ENCODE data around the gene SIGLEC11.

SIGLEC11 gene

GRCh38 chr19:49915271-49915670 is 45.7 kb downstream of the SIGLEC11 start:
- no peak overlapping the region for H3K4me3 ChIP-seq (ENCODE audit: low read length)
- no peak overlapping the region for H3K9ac ChIP-seq (ENCODE audit: low read length)
- peaks cover 15% of the 10 kb centered on the region for H3K36me3 ChIP-seq (ENCODE audit: control insufficient read depth, insufficient read depth, low read length)
- H3K27me3 ChIP-seq (ENCODE audit: control insufficient read depth, insufficient read depth, low read length) = no peaks in the 10 kb centered on the region
- H3K27ac ChIP-seq (ENCODE audit: low read depth, low read length) = no peak overlapping the region
- H3K4me1 ChIP-seq (ENCODE audit: control insufficient read depth, insufficient read depth, low read length) = no peaks in the 10 kb centered on the region

- Histone ChIP-seq H3K27me3 (ENCODE audit: control insufficient read depth, insufficient read depth, low read length) (no peaks in the 10 kb centered on the region), H3K27ac (ENCODE audit: low read depth, low read length) (no peak overlapping the region)
Observed at GRCh38 chr19:49913720-49914119, 47.3 kb downstream of the SIGLEC11 start.

GRCh38 chr19:49912965-49913685 is 47.8 kb downstream of the SIGLEC11 start:
- Histone ChIP-seq H3K36me3 (ENCODE audit: control insufficient read depth, insufficient read depth, low read length) (peaks cover 22% of the 10 kb centered on the region), H3K27me3 (ENCODE audit: control insufficient read depth, insufficient read depth, low read length) (no peaks in the 10 kb centered on the region), H3K27ac (ENCODE audit: low read depth, low read length) (no peak overlapping the region), H3K4me1 (ENCODE audit: control insufficient read depth, insufficient read depth, low read length) (no peaks in the 10 kb centered on the region), H3K9ac (ENCODE audit: low read length) (no peak overlapping the region), H3K4me3 (ENCODE audit: low read length) (no peak overlapping the region)

More at GRCh38 chr19:49913720-49914119, 47.3 kb downstream of the SIGLEC11 start:
- Histone ChIP-seq H3K9ac (ENCODE audit: low read length) (no peak overlapping the region), H3K4me1 (ENCODE audit: control insufficient read depth, insufficient read depth, low read length) (no peaks in the 10 kb centered on the region), H3K4me3 (ENCODE audit: low read length) (no peak overlapping the region), H3K36me3 (ENCODE audit: control insufficient read depth, insufficient read depth, low read length) (peaks cover 19% of the 10 kb centered on the region)

- Histone ChIP-seq H3K4me1 (ENCODE audit: control insufficient read depth, insufficient read depth, low read length) (no peaks in the 10 kb centered on the region), H3K27ac (ENCODE audit: low read depth, low read length) (no peak overlapping the region), H3K9ac (ENCODE audit: low read length) (no peak overlapping the region), H3K27me3 (ENCODE audit: control insufficient read depth, insufficient read depth, low read length) (no peaks in the 10 kb centered on the region), H3K36me3 (ENCODE audit: control insufficient read depth, insufficient read depth, low read length) (peaks cover 20% of the 10 kb centered on the region), H3K4me3 (ENCODE audit: low read length) (no peak overlapping the region)
Observed at GRCh38 chr19:49911381-49912145, 49.4 kb downstream of the SIGLEC11 start.

- Histone ChIP-seq H3K4me1 (ENCODE audit: control insufficient read depth, insufficient read depth, low read length) (no peaks in the 10 kb centered on the region), H3K27me3 (ENCODE audit: control insufficient read depth, insufficient read depth, low read length) (no peaks in the 10 kb centered on the region), H3K27ac (ENCODE audit: low read depth, low read length) (no peak overlapping the region), H3K9ac (ENCODE audit: low read length) (no peak overlapping the region), H3K4me3 (ENCODE audit: low read length) (no peak overlapping the region), H3K36me3 (ENCODE audit: control insufficient read depth, insufficient read depth, low read length) (peaks cover 13% of the 10 kb centered on the region)
Observed at GRCh38 chr19:49910179-49910578, 50.8 kb downstream of the SIGLEC11 start.

- Histone ChIP-seq H3K4me3 (ENCODE audit: low read length) (no peak overlapping the region), H3K4me1 (ENCODE audit: control insufficient read depth, insufficient read depth, low read length) (no peaks in the 10 kb centered on the region), H3K9ac (ENCODE audit: low read length) (no peak overlapping the region), H3K27ac (ENCODE audit: low read depth, low read length) (no peak overlapping the region), H3K36me3 (ENCODE audit: control insufficient read depth, insufficient read depth, low read length) (peaks cover 12% of the 10 kb centered on the region), H3K27me3 (ENCODE audit: control insufficient read depth, insufficient read depth, low read length) (no peaks in the 10 kb centered on the region)
Observed at GRCh38 chr19:49908480-49909420, 52.2 kb downstream of the SIGLEC11 start.

GRCh38 chr19:49907745-49908446 is 53.1 kb downstream of the SIGLEC11 start:
- peaks cover 12% of the 10 kb centered on the region for H3K36me3 ChIP-seq (ENCODE audit: control insufficient read depth, insufficient read depth, low read length)
- no peaks in the 10 kb centered on the region for H3K27me3 ChIP-seq (ENCODE audit: control insufficient read depth, insufficient read depth, low read length)
- H3K9ac ChIP-seq (ENCODE audit: low read length) = no peak overlapping the region
- H3K27ac ChIP-seq (ENCODE audit: low read depth, low read length) = no peak overlapping the region
- no peaks in the 10 kb centered on the region for H3K4me1 ChIP-seq (ENCODE audit: control insufficient read depth, insufficient read depth, low read length)
- H3K4me3 ChIP-seq (ENCODE audit: low read length) = no peak overlapping the region

- Histone ChIP-seq H3K4me1 (ENCODE audit: control insufficient read depth, insufficient read depth, low read length) (no peaks in the 10 kb centered on the region), H3K27me3 (ENCODE audit: control insufficient read depth, insufficient read depth, low read length) (no peaks in the 10 kb centered on the region), H3K27ac (ENCODE audit: low read depth, low read length) (no peak overlapping the region), H3K36me3 (ENCODE audit: control insufficient read depth, insufficient read depth, low read length) (peaks cover 12% of the 10 kb centered on the region), H3K4me3 (ENCODE audit: low read length) (no peak overlapping the region), H3K9ac (ENCODE audit: low read length) (no peak overlapping the region)
Observed at GRCh38 chr19:49906879-49907564, 54.0 kb downstream of the SIGLEC11 start.

- peaks cover 11% of the 10 kb centered on the region for H3K36me3 ChIP-seq (ENCODE audit: control insufficient read depth, insufficient read depth, low read length)
- H3K27me3 ChIP-seq (ENCODE audit: control insufficient read depth, insufficient read depth, low read length) = no peaks in the 10 kb centered on the region
- H3K27ac ChIP-seq (ENCODE audit: low read depth, low read length) = no peak overlapping the region
- H3K4me1 ChIP-seq (ENCODE audit: control insufficient read depth, insufficient read depth, low read length) = no peaks in the 10 kb centered on the region
- H3K4me3 ChIP-seq (ENCODE audit: low read length) = no peak overlapping the region
- no peak overlapping the region for H3K9ac ChIP-seq (ENCODE audit: low read length)
Observed at GRCh38 chr19:49904136-49904535, 56.8 kb downstream of the SIGLEC11 start.
